GM03348 (cell line): Measurements from ENCODE around the gene RHCE.
A peak's percentile ranks its signal among the peaks of the same experiment; 100 is the strongest.
"Not testable (repeated sequence)": the region's sequence is repeated elsewhere in the genome, so short reads cannot be mapped to it uniquely, and the experiment has no call there.

Source experiments
- DNase-seq: peaks from one replicate; pipeline ENCODE4 v3.0.0; 2012; ENCODE audit warnings: low spot score

RHCE gene

GRCh38 chr1:25420715-25421114 is at the start of gene RHCE:
RHCE (minus strand) TSS chr1:25420825; CDS start chr1:25420786, 39 bp downstream.
- DNase-seq: not testable (repeated sequence)

GRCh38 chr1:25469177-25469576 is 48.6 kb upstream of the RHCE start:
- peak; percentile 36 for DNase-seq

- DNase-seq: peak; percentile 18
These were observed 47.4 kb upstream of the RHCE start for GRCh38 chr1:25468033-25468432.

- no peak for DNase-seq
These were observed 47.0 kb upstream of the RHCE start for GRCh38 chr1:25467616-25468015.

GRCh38 chr1:25467193-25467592 is 46.6 kb upstream of the RHCE start:
- DNase-seq: no peak

- DNase-seq: no peak
These were observed 42.1 kb upstream of the RHCE start for GRCh38 chr1:25462732-25463131.

- DNase-seq: no peak
These were observed 41.2 kb upstream of the RHCE start for GRCh38 chr1:25461849-25462248.

GRCh38 chr1:25460816-25461215 is 40.2 kb upstream of the RHCE start:
- not testable (repeated sequence) for DNase-seq

GRCh38 chr1:25460020-25460419 is 39.4 kb upstream of the RHCE start:
- no peak for DNase-seq

- DNase-seq: no peak
These were observed 38.1 kb upstream of the RHCE start for GRCh38 chr1:25458541-25459298.

- DNase-seq: no peak
These were observed 35.9 kb upstream of the RHCE start for GRCh38 chr1:25456502-25456901.

GRCh38 chr1:25451908-25452307 is 31.3 kb upstream of the RHCE start:
- no peak for DNase-seq

GRCh38 chr1:25450891-25451290 is 30.3 kb upstream of the RHCE start:
- DNase-seq: no peak

GRCh38 chr1:25447547-25447946 is 26.9 kb upstream of the RHCE start:
- no peak for DNase-seq

- DNase-seq: no peak
These were observed 25.4 kb upstream of the RHCE start for GRCh38 chr1:25445993-25446538.

- not testable (repeated sequence) for DNase-seq
These were observed 24.0 kb upstream of the RHCE start for GRCh38 chr1:25444604-25445003.

GRCh38 chr1:25443030-25443699 is 22.5 kb upstream of the RHCE start:
- no peak for DNase-seq

- DNase-seq: no peak
These were observed 21.6 kb upstream of the RHCE start for GRCh38 chr1:25442178-25442577.

GRCh38 chr1:25439287-25439686 is 18.7 kb upstream of the RHCE start:
- no peak for DNase-seq

- DNase-seq: no peak
These were observed 17.0 kb upstream of the RHCE start for GRCh38 chr1:25437672-25438071.

- no peak for DNase-seq
These were observed 14.9 kb upstream of the RHCE start for GRCh38 chr1:25435397-25436108.

- DNase-seq: no peak
These were observed 13.0 kb upstream of the RHCE start for GRCh38 chr1:25433389-25434186.
